ENCODE measurements around the gene DNAJB11.

GRCh38 chr3:186626254-186626847 is 55.8 kb downstream of the DNAJB11 start:
- no peak for TF ChIP-seq CTCF (IDR thresholded peaks at IDR 0.05)
- no peak for TF ChIP-seq POLR2A (IDR thresholded peaks at IDR 0.05)

Data from lower leg skin (tissue), 3 donors.